ENCODE results near the gene FAM3A. TPM values are rescaled to one million over a fixed set of nuclear protein-coding genes. Genes with fewer than 3 reads are reported as not detected.

The FAM3A gene
- total and polyA plus RNA-seq, 2 of the 8 experiments (the other 6 are each of a cell fraction or from before 2014, with no cell fraction given), result 16.2 to 18.6 TPM

GRCh38 chrX:154534526-154535322, 18.7 kb upstream of the FAM3A start (continued):
- TF ChIP-seq CTCF (IDR thresholded peaks at IDR 0.05; ENCODE audit: control extremely low read depth in 1 of 3, insufficient read depth in 1 of 3, low read depth in 1 of 3, low read length in 3 of 3) (peak in 2 of 3 experiments; percentile 96 to 100; a peak in 3 of 4 replicates), MAX (IDR thresholded peaks at IDR 0.05) (peak; percentile 37; the same call in 1 of the 2 replicates)

Data from H1 (cell line).